LNCaP clone FGC (cell line): ENCODE data around the gene OSBPL5.

Experiments used
- DNase-seq: peaks from one replicate; pipeline ENCODE4 v3.0.0-alpha.2; 2011; ENCODE audit warnings: low read depth
- H3K4me3 ChIP-seq: 2 replicates; pipeline ENCODE4 v1.5.1; 2011; ENCODE audit warnings: mild to moderate bottlenecking, low read depth, low read length, control low read depth
- TF ChIP-seq, protein P1 (sequence below): IDR thresholded peaks from 2 replicates; pipeline ENCODE4 v1.5.1; 2012; ENCODE audit warnings: mild to moderate bottlenecking; ENCODE audit not compliant: control insufficient read depth, insufficient read depth; ENCODE audit errors: extremely low read depth

OSBPL5 gene

GRCh38 chr11:3057069-3057963 is 107.8 kb downstream of the OSBPL5 start, which contains the start of gene CARS1:
Gene CARS1 (minus strand): TSS chr11:3057423. CDS start chr11:3057367, 56 bp downstream.
- DNase-seq, result peak; percentile 75
- TF ChIP-seq, protein P1, sequence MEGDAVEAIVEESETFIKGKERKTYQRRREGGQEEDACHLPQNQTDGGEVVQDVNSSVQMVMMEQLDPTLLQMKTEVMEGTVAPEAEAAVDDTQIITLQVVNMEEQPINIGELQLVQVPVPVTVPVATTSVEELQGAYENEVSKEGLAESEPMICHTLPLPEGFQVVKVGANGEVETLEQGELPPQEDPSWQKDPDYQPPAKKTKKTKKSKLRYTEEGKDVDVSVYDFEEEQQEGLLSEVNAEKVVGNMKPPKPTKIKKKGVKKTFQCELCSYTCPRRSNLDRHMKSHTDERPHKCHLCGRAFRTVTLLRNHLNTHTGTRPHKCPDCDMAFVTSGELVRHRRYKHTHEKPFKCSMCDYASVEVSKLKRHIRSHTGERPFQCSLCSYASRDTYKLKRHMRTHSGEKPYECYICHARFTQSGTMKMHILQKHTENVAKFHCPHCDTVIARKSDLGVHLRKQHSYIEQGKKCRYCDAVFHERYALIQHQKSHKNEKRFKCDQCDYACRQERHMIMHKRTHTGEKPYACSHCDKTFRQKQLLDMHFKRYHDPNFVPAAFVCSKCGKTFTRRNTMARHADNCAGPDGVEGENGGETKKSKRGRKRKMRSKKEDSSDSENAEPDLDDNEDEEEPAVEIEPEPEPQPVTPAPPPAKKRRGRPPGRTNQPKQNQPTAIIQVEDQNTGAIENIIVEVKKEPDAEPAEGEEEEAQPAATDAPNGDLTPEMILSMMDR, result no peak
- H3K4me3 ChIP-seq, result peak within 1 kb of the TSS; percentile 98

- DNase-seq, result no peak
- H3K4me3 ChIP-seq, result peak overlapping the region; percentile 98
- TF ChIP-seq, protein P1, result no peak
Measured at GRCh38 chr11:3056296-3057068, 108.6 kb downstream of the OSBPL5 start.

GRCh38 chr11:3055891-3056290 is 109.2 kb downstream of the OSBPL5 start:
- TF ChIP-seq, protein P1, result no peak
- peak overlapping the region; percentile 98 for H3K4me3 ChIP-seq
- DNase-seq, result no peak

GRCh38 chr11:3052567-3052966 is 112.5 kb downstream of the OSBPL5 start:
- no peak overlapping the region for H3K4me3 ChIP-seq
- DNase-seq, result no peak
- TF ChIP-seq, protein P1, result no peak

- DNase-seq, result peak; percentile 23
- TF ChIP-seq, protein P1, result no peak
- H3K4me3 ChIP-seq, result no peak overlapping the region
Measured at GRCh38 chr11:3052109-3052479, 113.0 kb downstream of the OSBPL5 start.

- DNase-seq, result no peak
- H3K4me3 ChIP-seq, result no peak overlapping the region
- TF ChIP-seq, protein P1, result no peak
Measured at GRCh38 chr11:3051196-3052108, 113.7 kb downstream of the OSBPL5 start.
